ENCODE measurements around the gene PLCD3.

The PLCD3 gene

GRCh38 chr17:45132320-45132571 lies at the start of gene PLCD3:
Gene PLCD3 (minus strand): TSS chr17:45132515. CDS start chr17:45132410, 105 bp downstream.
- DNase-seq (ENCODE audit: low read depth in 2 of 2), result peak in 1 of 2 donors; percentile 66

- no peak for DNase-seq (ENCODE audit: low read depth in 2 of 2)
Measured at GRCh38 chr17:45177563-45177962, 45.2 kb upstream of the PLCD3 start.

GRCh38 chr17:45175759-45176115 lies 43.4 kb upstream of the PLCD3 start:
- no peak for DNase-seq (ENCODE audit: low read depth in 2 of 2)

GRCh38 chr17:45172541-45173286 lies 40.4 kb upstream of the PLCD3 start:
- peak; percentile 26 to 41 for DNase-seq (ENCODE audit: low read depth in 2 of 2)

GRCh38 chr17:45172232-45172540 lies 39.9 kb upstream of the PLCD3 start:
- DNase-seq (ENCODE audit: low read depth in 2 of 2), result no peak

GRCh38 chr17:45171338-45172231 lies 39.3 kb upstream of the PLCD3 start:
- no peak for DNase-seq (ENCODE audit: low read depth in 2 of 2)

- DNase-seq (ENCODE audit: low read depth in 2 of 2), result no peak
Measured at GRCh38 chr17:45170931-45171337, 38.6 kb upstream of the PLCD3 start.

GRCh38 chr17:45170280-45170930 lies 38.1 kb upstream of the PLCD3 start:
- no peak for DNase-seq (ENCODE audit: low read depth in 2 of 2)

GRCh38 chr17:45168991-45169752 lies 36.9 kb upstream of the PLCD3 start:
- DNase-seq (ENCODE audit: low read depth in 2 of 2), result no peak

- DNase-seq (ENCODE audit: low read depth in 2 of 2), result no peak
Measured at GRCh38 chr17:45164734-45165269, 32.5 kb upstream of the PLCD3 start.

GRCh38 chr17:45162025-45162687 lies 29.8 kb upstream of the PLCD3 start:
- no peak for DNase-seq (ENCODE audit: low read depth in 2 of 2)

GRCh38 chr17:45161288-45162024 lies 29.1 kb upstream of the PLCD3 start, which contains the start of gene HEXIM2:
Gene HEXIM2 (plus strand): TSS chr17:45161875. CDS start chr17:45162794, 919 bp downstream.
- peak; percentile 94 to 98 for DNase-seq (ENCODE audit: low read depth in 2 of 2)

- peak; percentile 48 to 56 for DNase-seq (ENCODE audit: low read depth in 2 of 2)
Measured at GRCh38 chr17:45160447-45161287, 28.4 kb upstream of the PLCD3 start.

GRCh38 chr17:45156242-45156641 lies 23.9 kb upstream of the PLCD3 start:
- no peak for DNase-seq (ENCODE audit: low read depth in 2 of 2)

GRCh38 chr17:45155483-45155882 lies 23.2 kb upstream of the PLCD3 start:
- no peak for DNase-seq (ENCODE audit: low read depth in 2 of 2)

- DNase-seq (ENCODE audit: low read depth in 2 of 2), result no peak
Measured at GRCh38 chr17:45155029-45155428, 22.7 kb upstream of the PLCD3 start.

GRCh38 chr17:45150911-45151809 lies 18.8 kb upstream of the PLCD3 start:
- no peak for DNase-seq (ENCODE audit: low read depth in 2 of 2)
